ENCODE results near the gene NTN1.

The NTN1 gene

GRCh38 chr17:9220398-9221146 is 199.3 kb downstream of the NTN1 start:
- DNase-seq = no peak

GRCh38 chr17:9221147-9221921 is 200.0 kb downstream of the NTN1 start:
- DNase-seq = no peak

- no peak for DNase-seq
Measured at GRCh38 chr17:9221922-9222180, 200.5 kb downstream of the NTN1 start.

- DNase-seq = no peak
Measured at GRCh38 chr17:9223531-9223930, 202.2 kb downstream of the NTN1 start.

GRCh38 chr17:9224485-9224884 is 203.2 kb downstream of the NTN1 start:
- DNase-seq = no peak

GRCh38 chr17:9225305-9226101 is 204.2 kb downstream of the NTN1 start:
- no peak for DNase-seq

- DNase-seq = no peak
Measured at GRCh38 chr17:9226130-9226793, 205.0 kb downstream of the NTN1 start.

- DNase-seq = no peak
Measured at GRCh38 chr17:9226794-9227135, 205.5 kb downstream of the NTN1 start.

GRCh38 chr17:9227819-9228407 is 206.6 kb downstream of the NTN1 start:
- no peak for DNase-seq

GRCh38 chr17:9228408-9229159 is 207.3 kb downstream of the NTN1 start:
- DNase-seq = no peak

- no peak for DNase-seq
Measured at GRCh38 chr17:9229160-9229825, 208.0 kb downstream of the NTN1 start.

GRCh38 chr17:9229826-9230201 is 208.5 kb downstream of the NTN1 start:
- DNase-seq = no peak

- no peak for DNase-seq
Measured at GRCh38 chr17:9230346-9230745, 209.0 kb downstream of the NTN1 start.

- no peak for DNase-seq
Measured at GRCh38 chr17:9230861-9231260, 209.6 kb downstream of the NTN1 start.

GRCh38 chr17:9231449-9232154 is 210.3 kb downstream of the NTN1 start:
- DNase-seq = no peak

- no peak for DNase-seq
Measured at GRCh38 chr17:9232155-9232475, 210.8 kb downstream of the NTN1 start.

- DNase-seq = no peak
Measured at GRCh38 chr17:9232591-9233270, 211.4 kb downstream of the NTN1 start.

- DNase-seq = no peak
Measured at GRCh38 chr17:9233271-9233599, 211.9 kb downstream of the NTN1 start.

- DNase-seq = no peak
Measured at GRCh38 chr17:9233761-9234160, 212.5 kb downstream of the NTN1 start.

- no peak for DNase-seq
Measured at GRCh38 chr17:9234389-9234945, 213.2 kb downstream of the NTN1 start.
